GM12892 (cell line): ENCODE results near the gene SEC24C.

Source experiments
- POLR2A ChIP-seq: IDR thresholded peaks from 2 replicates; pipeline ENCODE4 v1.6.1; 2011; ENCODE audit warnings: low read depth, low read length, control low read depth
- TAF1 ChIP-seq: IDR thresholded peaks from 2 replicates; pipeline ENCODE4 v1.6.1; 2011; ENCODE audit warnings: low read depth, mild to moderate bottlenecking, control low read depth, low read length, borderline replicate concordance

GRCh38 chr10:73819081-73819480, 74.9 kb downstream of the SEC24C start:
- TF ChIP-seq POLR2A: no peak
- no peak for TF ChIP-seq TAF1
